ENCODE results near the gene MYZAP.

DNA sequence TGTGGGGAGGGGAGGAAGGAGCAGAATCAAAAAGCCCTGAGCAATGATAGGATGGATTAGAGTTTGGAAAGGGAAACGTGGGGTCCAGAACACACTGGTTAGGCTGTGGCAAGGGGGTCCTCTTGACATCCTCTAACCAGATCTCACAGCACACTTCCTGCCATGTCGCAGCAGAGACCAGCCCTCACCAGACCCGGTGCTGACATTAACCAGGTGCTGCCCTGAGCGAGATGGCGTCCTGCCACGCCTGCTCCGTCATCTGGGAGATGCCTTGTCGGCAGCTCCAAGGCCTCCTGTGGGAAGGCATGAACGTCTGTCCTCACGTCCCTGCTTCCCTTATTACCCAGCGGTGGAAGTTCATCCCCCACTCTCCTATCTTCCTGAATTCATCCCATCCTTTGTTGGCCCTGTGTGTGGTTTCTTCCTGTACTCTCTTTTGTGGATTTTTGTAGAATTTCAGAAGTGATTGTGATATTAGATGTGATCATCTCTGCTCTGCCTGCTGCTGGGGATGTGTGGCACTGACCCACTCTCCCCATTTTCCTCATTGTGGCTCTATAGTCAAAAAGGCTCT is 29.4 kb upstream of the MYZAP start:
- TF ChIP-seq POLR2A (IDR thresholded peaks at IDR 0.05), result no peak
- TF ChIP-seq, protein P1, sequence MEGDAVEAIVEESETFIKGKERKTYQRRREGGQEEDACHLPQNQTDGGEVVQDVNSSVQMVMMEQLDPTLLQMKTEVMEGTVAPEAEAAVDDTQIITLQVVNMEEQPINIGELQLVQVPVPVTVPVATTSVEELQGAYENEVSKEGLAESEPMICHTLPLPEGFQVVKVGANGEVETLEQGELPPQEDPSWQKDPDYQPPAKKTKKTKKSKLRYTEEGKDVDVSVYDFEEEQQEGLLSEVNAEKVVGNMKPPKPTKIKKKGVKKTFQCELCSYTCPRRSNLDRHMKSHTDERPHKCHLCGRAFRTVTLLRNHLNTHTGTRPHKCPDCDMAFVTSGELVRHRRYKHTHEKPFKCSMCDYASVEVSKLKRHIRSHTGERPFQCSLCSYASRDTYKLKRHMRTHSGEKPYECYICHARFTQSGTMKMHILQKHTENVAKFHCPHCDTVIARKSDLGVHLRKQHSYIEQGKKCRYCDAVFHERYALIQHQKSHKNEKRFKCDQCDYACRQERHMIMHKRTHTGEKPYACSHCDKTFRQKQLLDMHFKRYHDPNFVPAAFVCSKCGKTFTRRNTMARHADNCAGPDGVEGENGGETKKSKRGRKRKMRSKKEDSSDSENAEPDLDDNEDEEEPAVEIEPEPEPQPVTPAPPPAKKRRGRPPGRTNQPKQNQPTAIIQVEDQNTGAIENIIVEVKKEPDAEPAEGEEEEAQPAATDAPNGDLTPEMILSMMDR (IDR thresholded peaks at IDR 0.05 in 8 of 11, conservative IDR thresholded peaks at IDR 0.05 in 3 of 11), result no peak

Data from spleen (tissue), 7 donors.